Peyer's patch (tissue), 4 donors: ENCODE data around the gene KRTAP12-2.

Experiments used
- CTCF ChIP-seq, 6 experiments: fragments of 450-650 bp in 4 of 6; fragments of 200-600 bp in 2 of 6; sonication (generic) in 1 of 6; IDR thresholded peaks; one replicate each; pipeline ENCODE4 v1.5.1; 2017 to 2019; ENCODE audit warnings: antibody characterized with exemption in 6 of 6, mild to moderate bottlenecking in 3 of 6, moderate library complexity in 1 of 6
- POLR2A ChIP-seq, 2 donors: fragments of 450-650 bp; IDR thresholded peaks; one replicate each; pipeline ENCODE4 v1.5.1; 2017; ENCODE audit warnings: antibody characterized with exemption in 2 of 2, mild to moderate bottlenecking in 2 of 2, moderate library complexity in 2 of 2

DNA sequence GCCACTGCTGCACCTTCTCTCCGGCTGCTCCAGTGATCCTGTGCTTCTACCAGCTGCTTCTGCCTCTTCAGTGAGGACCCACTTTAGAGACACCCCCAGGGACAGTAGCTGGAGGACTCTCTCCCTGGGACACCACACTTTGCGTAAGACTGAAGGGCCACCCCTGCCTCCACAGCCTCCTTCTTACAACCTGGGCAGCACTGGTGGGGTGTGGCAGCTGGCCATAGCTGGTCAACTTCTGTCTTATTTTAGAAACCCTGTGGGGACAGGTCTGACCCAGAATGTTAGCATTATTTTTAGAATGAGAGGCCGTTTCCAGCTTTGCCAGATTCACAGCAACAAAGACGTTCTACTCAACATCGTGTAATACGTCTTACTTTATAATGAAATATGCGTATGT is 41.0 kb downstream of the KRTAP12-2 start:
- TF ChIP-seq CTCF (IDR thresholded peaks at IDR 0.05) (no peak), POLR2A (IDR thresholded peaks at IDR 0.05) (no peak)
